T1000 (cell line): ENCODE data around the gene PAN2.
"Not testable (repeated sequence)": the region's sequence is repeated elsewhere in the genome, so short reads cannot be mapped to it uniquely, and the experiment has no call there.

ENCODE experiments used
- DNase-seq: peaks from one replicate; lab custom pipeline; 2025; ENCODE audit warnings: mixed read lengths; lab: John Stamatoyannopoulos, UW

PAN2 gene

GRCh38 chr12:56333679-56334489 lies at the start of gene PAN2:
Gene PAN2 (minus strand): TSS chr12:56334000. CDS start chr12:56333094, 906 bp downstream.
- peak; percentile 89 for DNase-seq

GRCh38 chr12:56382611-56383010 lies 48.8 kb upstream of the PAN2 start:
- DNase-seq, result no peak

- no peak for DNase-seq
Measured at GRCh38 chr12:56377989-56378316, 44.2 kb upstream of the PAN2 start.

GRCh38 chr12:56377310-56377988 lies 43.6 kb upstream of the PAN2 start:
- DNase-seq, result no peak

- DNase-seq, result no peak
Measured at GRCh38 chr12:56375598-56376434, 42.0 kb upstream of the PAN2 start.

- no peak for DNase-seq
Measured at GRCh38 chr12:56374726-56375597, 41.2 kb upstream of the PAN2 start.

GRCh38 chr12:56373515-56373914 lies 39.7 kb upstream of the PAN2 start:
- DNase-seq, result no peak

GRCh38 chr12:56366948-56367347 lies 33.1 kb upstream of the PAN2 start:
- no peak for DNase-seq

- no peak for DNase-seq
Measured at GRCh38 chr12:56362130-56363059, 28.6 kb upstream of the PAN2 start, which contains the start of gene APOF. Gene APOF (minus strand): TSS chr12:56362857. CDS start chr12:56362745, 112 bp downstream.

GRCh38 chr12:56361487-56362129 lies 27.8 kb upstream of the PAN2 start:
- DNase-seq, result no peak

- DNase-seq, result peak; percentile 99
Measured at GRCh38 chr12:56359851-56360767, 26.3 kb upstream of the PAN2 start, which contains the start of gene STAT2. Gene STAT2 (minus strand): TSS chr12:56360107. CDS start chr12:56356571, 3,536 bp downstream.

GRCh38 chr12:56358836-56359532 lies 25.2 kb upstream of the PAN2 start:
- no peak for DNase-seq

GRCh38 chr12:56351325-56351724 lies 17.5 kb upstream of the PAN2 start:
- no peak for DNase-seq

- DNase-seq, result no peak
Measured at GRCh38 chr12:56350662-56351061, 16.9 kb upstream of the PAN2 start.

- DNase-seq, result no peak
Measured at GRCh38 chr12:56348776-56349175, 15.0 kb upstream of the PAN2 start.

GRCh38 chr12:56347255-56347654 lies 13.5 kb upstream of the PAN2 start:
- not testable (repeated sequence) for DNase-seq

- DNase-seq, result no peak
Measured at GRCh38 chr12:56346675-56347074, 12.9 kb upstream of the PAN2 start.

GRCh38 chr12:56342290-56342689 lies 8.5 kb upstream of the PAN2 start:
- not testable (repeated sequence) for DNase-seq
